HG02943 (cell line): ENCODE measurements around the gene FNBP1.

Source experiments
- ATAC-seq: cut with Tn5 transposase; IDR thresholded peaks from one replicate; pipeline ENCODE4 v1.9.1; 2021; ENCODE audit warnings: mild to moderate bottlenecking, low read depth, moderate library complexity; ENCODE audit not compliant: unreplicated experiment

FNBP1 gene

DNA sequence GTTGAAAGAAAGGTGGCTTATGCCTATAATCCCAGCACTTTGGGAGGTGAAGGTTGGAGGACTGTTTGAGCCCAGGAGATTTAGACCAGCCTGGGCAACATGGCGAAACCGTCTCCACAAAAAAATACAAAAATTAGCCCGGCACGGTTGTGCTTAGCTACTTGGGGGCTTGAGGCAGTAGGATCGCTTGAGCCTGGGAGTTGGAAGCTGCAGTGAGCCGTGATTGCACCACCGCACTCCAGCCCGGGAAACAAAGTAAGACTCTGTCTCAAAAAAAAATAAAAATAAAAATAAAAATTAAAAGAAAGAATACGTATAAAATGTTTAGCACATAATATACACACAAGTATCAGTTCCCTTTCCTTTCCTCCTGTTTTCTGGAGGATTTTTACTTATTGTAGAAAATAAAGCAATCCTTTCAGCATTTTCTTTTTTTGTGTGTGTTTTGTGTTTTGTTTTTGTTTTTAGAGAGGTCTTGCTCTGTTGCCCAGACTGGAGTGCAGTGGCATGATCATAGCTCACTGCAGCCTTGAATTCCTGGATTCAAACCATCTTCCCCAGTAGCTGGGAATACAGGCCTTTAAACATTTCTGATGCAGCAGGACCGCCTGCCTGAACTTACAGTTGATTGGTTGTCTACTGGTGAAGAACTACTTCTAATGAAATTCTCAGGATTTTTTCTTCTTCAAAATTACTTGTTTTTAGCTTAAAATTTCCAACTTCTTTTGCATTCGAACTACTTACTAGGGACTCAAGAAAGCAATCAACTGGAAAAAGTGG is 6.6 kb upstream of the FNBP1 start:
- ATAC-seq: no peak

DNA sequence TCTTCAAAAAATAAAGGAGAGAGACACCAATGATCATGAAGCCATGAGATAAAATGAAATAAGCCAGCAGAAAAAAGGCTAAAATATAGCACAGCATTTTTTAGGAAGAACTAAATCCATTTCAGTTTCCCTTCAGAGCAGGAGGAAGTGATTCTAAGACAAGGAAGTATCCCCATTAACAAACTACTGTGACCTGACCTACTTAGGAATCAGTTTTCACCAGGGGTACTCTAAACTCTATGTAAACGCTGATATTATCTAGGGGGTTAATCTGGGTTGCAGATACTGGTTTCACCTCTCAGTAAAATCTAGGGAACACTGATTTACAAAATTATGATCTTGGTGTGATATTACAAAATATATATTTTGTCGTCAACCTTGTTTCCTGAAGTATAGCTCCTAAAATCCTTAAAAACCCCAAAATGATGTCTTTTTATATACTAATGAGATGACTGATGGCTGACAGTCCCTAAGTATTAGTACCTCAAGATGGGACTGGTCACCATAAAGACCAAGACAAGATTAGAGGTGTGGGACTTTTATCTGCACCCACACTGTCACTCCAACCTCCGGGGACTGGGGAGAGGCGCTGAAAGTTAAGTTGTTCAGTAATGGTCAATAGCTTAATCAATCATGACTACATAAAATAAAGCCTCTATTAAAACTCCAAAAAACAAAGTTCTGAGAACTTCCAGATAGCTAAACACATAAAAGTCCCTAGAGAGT is 2.9 kb upstream of the FNBP1 start:
- no peak for ATAC-seq

DNA sequence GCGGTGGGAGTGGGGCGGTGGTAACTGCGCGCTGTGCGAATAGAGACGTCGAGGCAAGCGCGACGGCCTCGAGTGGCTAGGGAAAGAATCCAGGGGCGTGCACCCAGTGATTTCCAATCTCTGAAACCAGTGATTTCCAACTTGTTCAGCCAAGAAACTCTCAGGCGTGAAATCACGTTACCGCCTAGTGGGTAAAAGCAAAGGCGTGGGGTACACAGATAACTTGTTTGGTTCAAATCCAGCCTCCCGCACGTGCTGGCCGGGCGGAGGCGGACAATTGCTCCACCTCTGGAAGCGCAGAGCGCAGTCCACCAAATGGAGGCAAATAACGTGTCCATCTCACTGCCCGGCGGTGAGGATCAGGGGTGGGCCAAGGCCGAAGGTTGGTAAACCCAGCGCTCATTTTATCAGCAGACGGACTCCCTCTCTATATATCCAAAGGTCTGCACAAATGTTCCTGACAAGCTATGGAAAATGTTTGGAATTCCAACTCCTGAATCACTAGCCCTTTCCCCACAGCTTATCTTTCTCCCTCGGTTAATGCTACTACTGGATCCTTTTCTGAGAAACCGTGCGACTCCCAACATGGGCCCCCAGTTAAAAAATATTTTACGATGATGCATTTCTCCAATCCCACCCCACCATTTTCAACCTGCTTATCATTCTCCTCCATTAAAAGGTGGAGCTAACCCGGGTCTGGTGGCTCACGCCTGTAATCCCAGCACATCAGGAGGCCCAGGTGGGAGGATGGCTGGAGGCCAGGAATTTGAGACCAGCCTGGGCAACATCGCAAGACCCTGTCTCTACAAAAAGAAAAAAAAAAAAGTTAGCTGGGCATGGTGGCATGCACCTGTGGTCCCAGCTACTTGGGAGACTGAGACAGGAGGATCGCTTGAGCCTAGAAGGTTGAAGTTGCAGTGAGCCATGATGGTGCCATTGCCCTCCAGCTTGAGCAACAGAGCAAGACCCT is 950 bp upstream of the FNBP1 start:
- ATAC-seq: no peak

DNA sequence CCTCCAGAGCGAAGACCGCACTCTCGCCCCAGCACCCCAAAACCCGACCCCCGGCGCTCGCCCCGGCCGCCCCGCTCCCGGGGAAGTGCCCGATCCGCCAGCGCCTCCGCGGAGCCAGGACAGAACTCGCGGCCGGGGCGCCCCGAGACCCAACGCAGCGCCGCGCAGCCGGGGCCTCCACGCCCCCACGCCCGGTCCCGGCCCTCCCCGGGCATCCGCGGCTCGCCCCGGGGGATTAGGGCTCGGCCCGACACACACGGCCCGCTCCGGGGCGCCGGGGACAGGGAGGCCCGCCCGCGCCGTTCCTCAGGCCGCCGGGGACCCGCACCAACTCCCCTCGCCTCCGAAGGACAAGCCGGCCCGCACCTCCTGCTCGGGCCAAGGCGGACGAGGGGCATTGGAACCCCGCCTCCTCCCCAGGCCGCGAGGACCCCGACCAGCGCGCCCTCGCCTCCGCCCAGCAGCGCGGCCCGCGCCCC is 544 bp downstream of the FNBP1 start:
- no peak for ATAC-seq

DNA sequence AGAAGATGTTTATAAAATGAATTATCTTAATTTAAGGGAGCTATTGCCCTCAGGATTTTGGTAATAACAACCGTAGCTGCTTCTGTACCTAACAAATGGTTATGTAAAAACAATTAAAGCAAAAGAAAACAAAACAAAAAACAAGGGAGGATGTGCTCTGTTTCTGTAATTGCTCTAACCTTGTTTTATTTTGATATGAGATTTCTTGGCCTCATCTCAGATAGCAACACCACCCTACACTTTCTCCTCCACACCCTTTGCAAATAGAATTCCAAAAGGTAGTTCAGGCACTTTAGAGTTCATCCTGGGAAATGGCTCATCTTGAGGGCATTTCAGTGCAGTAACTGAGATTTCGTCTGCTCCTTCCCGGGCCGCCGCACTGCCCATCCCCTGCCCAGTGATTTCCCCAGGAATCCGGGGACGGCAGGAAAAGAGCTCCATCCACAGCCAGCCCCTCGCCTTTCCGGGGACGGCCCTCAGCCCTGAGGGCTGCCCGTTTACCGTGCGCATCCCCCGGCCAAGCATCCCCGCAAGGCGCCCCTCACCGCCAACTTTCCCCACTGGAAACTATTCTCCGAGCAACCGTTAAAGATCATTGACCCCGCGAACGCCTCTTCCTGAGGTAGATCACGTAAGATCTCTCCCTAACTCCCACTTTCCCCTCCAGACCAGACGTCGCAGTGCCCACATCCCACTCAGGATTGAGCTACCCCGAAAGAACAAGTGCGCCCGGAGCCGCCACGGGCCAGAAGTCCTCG is 1.2 kb downstream of the FNBP1 start:
- no peak for ATAC-seq

DNA sequence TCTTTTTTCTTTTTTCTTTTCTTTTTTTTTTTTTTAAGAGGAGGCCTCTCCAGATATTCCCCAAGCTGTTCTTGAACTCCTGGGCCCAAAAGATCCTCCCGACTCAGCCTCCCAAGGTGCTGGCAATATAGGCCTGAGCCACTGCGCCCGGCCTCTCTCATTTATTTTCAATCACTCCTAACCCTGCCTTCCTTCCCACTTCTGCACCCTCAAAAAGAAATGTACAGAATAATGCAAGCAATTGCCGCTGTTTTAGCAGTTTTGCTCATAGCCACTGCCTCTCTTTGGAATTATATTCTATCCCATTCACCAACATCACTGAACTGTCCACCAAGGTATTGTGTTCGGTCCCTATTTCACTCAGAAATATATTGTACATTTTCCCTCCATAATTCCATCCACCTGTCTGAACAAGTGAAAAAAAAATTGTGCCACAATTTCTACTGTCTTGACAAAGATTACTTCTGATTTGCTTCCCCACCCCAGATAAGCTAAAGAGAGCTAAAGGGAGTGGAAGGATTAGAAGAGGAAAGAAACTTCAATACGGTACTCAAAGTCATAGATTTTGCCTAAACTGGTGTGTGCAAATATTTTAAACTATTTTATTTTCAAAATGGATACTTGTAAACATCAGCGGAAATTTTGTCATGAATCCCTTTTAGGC is 1.9 kb downstream of the FNBP1 start:
- ATAC-seq: no peak

DNA sequence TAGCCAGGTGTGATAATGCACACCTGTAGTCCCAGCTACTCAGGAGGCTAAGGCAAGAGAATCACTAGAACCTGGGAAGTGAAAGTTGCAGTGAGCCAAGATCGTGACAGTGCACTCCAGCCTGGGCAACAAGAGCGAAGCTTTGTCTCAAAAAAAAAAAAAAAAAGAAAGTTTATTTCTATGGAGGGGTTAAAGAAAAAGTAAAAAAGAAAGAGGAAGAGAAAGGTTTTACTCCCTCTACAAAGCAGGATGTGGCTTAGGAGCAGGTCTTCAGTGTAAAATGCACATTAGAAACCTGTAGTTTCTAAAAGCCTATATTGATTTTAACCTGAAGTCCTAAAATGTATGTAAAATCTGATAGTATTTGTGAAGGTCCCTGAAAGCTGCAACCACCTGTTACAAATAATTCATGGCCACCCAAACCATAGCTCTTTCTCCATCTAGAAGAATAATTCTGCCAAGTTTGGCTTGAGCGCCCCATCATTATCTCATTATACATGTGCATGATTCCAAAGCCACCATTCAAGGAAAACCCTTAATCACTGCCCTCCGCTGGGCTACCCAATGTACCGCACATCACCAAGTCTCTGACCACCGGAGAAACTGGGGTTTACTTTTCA is 3.4 kb downstream of the FNBP1 start:
- no peak for ATAC-seq

DNA sequence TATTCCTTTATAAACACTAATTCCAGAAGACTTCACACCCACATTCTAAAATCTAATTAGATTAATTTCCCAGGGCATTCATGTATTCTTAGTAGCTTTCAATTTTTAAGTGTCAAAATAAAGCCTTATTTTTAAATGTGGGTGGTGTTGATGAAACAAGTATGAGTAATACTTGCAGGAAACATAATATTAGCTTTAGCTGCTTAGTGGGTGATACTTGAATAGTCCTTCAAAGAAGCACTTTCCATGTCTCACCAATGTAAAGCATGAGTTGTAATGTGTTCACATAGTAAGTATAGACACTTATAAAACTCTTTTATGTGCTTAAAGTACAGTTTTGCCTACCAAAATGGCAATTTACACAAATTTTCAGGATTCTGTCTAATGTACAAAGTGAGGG is 6.9 kb downstream of the FNBP1 start:
- ATAC-seq: no peak

DNA sequence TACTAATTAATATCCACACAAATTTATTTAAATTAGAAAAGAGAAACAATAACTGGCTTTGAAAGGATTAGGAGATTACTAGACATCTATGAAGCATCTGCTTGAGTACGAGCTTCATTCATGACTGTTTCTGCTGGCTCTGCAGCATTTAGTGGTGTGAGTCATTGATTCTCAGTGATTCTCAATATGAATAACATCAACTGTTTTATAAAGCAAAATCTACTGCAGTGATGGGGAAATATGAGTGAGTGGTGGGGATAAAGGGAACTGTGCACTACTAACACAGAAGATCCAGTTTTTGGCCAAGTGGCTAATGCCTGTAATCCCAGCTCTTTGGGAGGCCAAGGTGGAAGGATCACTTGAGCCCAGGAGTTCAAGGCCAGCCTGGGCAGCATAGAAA is 8.4 kb downstream of the FNBP1 start:
- no peak for ATAC-seq

DNA sequence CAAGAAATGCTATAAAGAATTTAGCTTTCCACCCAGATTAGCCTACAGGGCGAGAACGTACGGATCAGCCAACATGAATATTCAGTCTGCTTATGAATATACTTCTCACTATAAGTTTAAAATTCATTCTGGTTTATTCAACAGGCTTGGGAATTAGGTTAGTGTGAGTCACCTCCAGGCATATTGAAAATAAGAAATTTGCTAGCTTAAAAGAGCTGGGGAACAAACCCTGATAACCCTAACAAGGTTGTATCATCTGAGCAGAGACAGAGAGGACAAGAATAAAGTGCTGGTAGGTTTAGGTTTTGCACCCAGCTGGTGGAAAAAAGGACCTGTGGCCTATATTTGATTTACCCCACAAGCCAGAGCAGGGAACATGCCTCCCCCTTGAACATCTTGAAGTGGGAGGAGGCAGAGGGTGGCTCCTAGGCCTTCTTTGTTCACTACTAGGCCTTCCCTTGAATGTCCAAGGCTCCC is 12.3 kb downstream of the FNBP1 start:
- no peak for ATAC-seq

DNA sequence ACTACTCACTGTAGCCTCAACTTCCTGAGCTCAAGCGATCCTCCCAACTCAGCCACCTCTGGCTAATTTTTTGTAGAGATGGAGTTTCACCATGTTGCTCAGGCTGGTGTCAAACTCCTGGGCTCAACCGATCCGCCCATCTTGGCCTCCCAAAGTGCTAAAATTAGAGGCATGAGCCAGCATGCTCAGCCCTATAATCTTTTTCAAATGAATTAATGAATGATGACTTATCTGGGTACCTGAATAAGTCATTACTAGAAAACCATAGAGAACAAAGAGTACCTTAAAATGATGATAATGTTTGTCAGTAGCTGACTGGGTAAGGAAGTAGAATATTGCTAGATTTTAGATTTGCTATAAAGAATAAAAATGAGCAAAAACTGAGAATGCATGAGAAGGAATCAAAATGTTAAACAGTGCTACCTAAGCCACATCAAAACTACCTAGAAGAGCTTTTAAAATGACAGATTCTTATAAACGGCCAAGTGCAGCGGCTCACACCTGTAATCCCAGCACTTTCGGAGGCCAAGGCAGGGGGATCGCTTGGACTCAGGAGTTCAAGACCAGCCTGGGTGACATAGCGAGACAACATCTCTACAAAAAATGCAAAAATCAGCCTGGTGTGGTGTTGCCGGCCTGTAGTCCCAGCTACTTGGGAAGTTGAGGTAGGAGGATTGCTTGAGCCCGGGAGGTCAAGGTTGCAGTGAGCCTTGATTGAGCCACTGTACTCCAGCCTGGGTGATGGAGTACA is 13.6 kb downstream of the FNBP1 start:
- ATAC-seq: no peak

DNA sequence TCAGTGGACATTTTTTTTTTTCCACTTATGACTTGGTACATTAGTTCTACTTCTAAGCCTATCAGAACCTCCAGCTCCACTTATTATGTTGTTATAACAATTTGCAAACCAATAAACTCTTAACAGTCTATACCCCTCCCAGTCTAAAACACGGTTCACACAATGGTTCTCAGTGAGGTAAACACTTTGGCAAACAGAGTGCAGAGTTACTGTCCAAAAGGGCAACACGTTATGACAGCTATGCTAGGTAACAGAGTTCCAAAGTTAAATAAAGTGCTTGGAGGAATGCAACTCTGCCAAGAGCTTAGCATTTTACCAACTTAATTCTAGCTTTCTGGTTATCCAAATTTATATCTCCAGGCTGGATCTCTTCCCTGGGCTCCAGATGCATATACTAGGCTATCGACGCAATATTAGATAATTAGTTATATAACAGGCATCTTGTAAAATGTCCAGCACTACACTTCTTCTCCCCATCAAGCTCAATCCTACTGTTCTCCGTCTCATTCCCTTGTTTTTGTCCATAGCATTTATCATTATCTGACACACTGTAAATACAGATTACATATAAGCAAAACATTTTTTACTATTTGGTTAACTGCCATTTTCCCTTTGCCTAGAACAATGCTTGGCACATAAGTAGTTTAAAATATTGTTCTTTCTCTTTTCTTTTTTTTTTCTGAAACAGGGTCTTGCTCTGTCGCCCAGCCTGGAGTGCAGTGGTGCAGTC is 14.3 kb downstream of the FNBP1 start:
- no peak for ATAC-seq

DNA sequence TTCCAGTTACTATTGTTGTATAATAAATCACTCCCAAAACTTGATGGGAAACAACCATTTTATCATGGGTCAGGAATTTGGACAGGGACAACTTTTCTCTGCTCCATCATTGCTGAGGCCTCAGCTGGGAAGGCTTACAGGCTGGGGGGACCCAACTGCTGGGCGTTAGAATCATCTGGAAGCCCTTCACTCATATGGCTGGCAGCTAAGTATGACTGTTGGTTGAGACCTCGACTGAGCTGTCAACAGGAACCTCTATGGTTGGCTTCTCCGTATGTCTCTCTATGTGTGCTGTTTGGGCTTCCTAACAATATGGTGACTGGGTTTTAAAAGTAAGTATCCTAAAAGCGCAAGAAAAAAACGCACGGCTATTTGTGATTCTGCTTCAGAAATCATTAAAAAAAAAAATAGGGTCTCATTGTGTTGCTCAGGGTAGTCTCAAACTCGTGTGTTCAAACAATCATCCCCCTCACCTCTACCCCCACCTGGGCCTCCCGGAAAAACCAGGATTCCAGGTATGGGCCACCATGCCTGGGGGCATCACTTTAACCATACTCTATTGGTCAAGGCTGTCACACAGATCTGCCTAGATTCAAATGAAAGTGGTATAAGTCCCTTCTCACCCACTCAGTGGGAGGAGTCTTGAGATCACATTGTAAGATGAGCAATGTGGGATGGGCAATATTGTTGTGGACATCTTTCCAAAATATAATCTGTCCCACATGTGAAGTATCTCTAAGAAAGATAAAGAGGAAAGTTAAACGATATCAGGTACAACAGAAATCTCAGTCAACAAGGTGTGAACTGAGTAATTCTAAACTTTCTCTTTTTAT is 15.2 kb downstream of the FNBP1 start:
- ATAC-seq: no peak

DNA sequence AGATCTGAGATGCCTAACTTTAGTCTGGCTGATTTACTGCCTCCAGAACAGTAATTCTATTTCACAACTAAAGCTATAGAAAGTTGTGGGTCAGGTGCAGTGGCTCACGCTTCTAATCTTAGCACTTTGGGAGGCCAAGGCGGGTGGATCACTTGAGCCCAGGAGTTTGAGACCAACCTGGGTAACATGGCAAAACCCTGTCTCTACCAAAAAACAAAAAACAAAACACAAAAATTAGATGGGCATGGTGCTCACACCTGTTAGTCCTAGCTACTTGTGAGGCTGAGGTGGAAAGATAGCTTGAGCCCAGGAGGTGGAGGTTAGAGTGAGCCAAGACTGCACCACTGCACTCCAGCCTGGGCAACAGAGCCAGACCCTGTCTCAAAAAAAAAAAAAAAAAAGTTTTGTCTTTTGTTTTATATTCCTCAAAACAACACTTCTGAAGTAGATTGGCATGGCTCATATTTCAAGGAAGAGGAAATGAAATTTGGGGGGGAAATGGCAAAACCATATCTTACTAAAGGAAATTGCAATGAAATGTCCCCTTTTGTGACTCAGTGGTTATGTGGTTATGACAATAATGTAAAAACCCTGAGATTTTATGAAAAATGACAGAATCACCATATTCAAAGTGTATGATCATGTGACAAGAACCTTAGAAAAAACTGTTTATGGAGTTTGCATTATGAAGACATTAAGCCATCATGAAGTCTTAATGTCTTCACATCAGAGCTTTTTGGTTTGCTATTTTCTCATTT is 16.2 kb downstream of the FNBP1 start:
- ATAC-seq: no peak

DNA sequence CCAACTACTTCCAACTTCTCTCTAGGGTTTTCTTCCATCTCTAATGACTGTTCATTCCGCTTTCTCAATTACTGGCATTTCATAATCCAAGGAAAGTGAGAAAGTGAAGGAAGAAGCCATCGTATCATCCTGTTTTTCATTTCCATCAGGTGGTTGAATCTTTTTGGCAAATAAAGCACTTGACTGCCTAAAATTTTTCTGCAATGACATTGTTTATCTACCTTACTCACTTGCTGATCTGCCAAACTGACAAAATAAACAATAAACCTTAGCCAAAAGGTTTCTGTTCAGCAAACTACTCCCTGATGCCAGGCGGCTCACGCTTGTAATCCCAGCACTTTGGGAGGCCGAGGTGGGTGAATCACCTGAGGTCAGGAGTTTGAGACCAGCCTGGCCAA is 18.4 kb downstream of the FNBP1 start:
- no peak for ATAC-seq

DNA sequence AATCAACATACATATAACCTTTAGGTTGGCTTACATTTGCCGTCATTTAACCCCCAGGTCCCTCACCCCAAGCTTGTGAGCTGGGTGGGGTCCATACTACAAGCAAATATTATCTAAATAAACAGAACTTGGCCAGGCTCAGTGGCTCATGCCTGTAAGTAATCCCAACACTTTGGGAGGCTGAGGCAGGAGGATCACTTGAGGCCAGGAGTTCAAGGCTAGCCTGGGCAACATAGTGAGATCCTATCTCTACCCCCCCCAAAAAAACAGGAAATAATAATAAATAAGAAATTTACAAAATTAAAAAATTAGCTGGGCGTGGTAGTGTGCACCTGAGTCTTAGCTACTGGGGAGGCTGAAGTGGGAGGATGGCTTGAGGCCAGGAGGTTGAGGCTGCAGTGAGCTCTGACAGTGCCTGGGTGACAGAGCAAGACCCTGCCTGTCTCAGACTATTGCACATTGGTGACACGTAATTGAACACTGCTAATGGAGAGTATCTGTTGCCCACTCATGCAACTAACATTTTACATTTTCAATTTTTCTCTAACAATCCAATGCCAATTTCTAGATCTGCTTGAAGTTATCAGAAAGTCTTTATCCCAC is 18.9 kb downstream of the FNBP1 start:
- ATAC-seq: no peak
